HepG2 (cell line): Measurements from ENCODE around the gene KRTAP9-7. TPM values are rescaled to one million over a fixed set of nuclear protein-coding genes. Genes with fewer than 3 reads are reported as not detected.

Source experiments
- ATAC-seq: fragments of 200-7000 bp; cut with Tn5 transposase; 3 replicates; pipeline ENCODE4 v1.9.1; 2020; ENCODE audit warnings: mild to moderate bottlenecking, moderate library complexity
- BruUV-seq: library from RNA; stranded (reverse); fragments of 400-500 nt; replicated peaks from 2 replicates; lab custom pipeline; 2021; lab: Mats Ljungman, UMichigan
- CTCF ChIA-PET: fragments of 300-600 bp; formaldehyde crosslinking; extraction: SDS; loops from one replicate; lab custom pipeline; 2021; ENCODE audit warnings: low total read pairs, inconsistent platforms, low intra/inter-chr PET ratio; lab: Yijun Ruan, JAX
- POLR2A ChIA-PET: fragments of 350-600 bp; sonication (Branson Sonifier 250); formaldehyde crosslinking; loops from one replicate; lab custom pipeline; 2020; ENCODE audit warnings: antibody characterized with exemption, inconsistent platforms; lab: Yijun Ruan, JAX
- DNase-seq: peaks from one replicate; pipeline ENCODE4 v3.0.0-alpha.2; 2015; ENCODE audit warnings: low spot score
- FAIRE-seq: peaks from 3 replicates; lab custom pipeline; 2011; peaks lifted over from hg19 to GRCh38; lab: Jason Lieb, UNC
- H2AFZ ChIP-seq: one replicate; pipeline ENCODE4 v1.6.1; 2011; ENCODE audit warnings: low read length, inconsistent platforms
- H3K27ac ChIP-seq: fragments of 300-600 bp; 3 replicates; pipeline ENCODE4 v1.8.0; 2011; ENCODE audit warnings: mixed run types, mild to moderate bottlenecking, mixed read lengths, low read length, inconsistent platforms; ENCODE audit not compliant: insufficient read depth; ENCODE audit errors: extremely low read length
- H3K27me3 ChIP-seq, 2 experiments: fragments of 200-600 bp in 1 of 2; 2 replicates in 1 of 2; 3 replicates in 1 of 2; pipeline versions ENCODE4 v1.6.0 to v1.8.0; 2011; ENCODE audit warnings: low read length in 2 of 2, mild to moderate bottlenecking in 2 of 2, moderate library complexity in 2 of 2, inconsistent platforms in 1 of 2; ENCODE audit not compliant: insufficient read depth in 2 of 2, control insufficient read depth in 1 of 2
- H3K36me3 ChIP-seq, 2 experiments: fragments of 200-600 bp in 1 of 2; replicated peaks in 1 of 2; 2 replicates in 1 of 2; 3 replicates in 1 of 2; pipeline versions ENCODE4 v1.5.1 to v1.8.0; 2011; ENCODE audit warnings: low read length in 2 of 2, inconsistent platforms in 1 of 2; ENCODE audit not compliant: insufficient read depth in 2 of 2, control insufficient read depth in 1 of 2
- H3K4me1 ChIP-seq: 2 replicates; pipeline ENCODE4 v1.5.1; 2012; ENCODE audit warnings: low read length, inconsistent platforms; ENCODE audit not compliant: insufficient read depth
- H3K4me2 ChIP-seq: 2 replicates; pipeline ENCODE4 v1.6.0; 2011; ENCODE audit warnings: low read depth, low read length, inconsistent platforms
- H3K4me3 ChIP-seq, 3 experiments: fragments of 200-600 bp in 1 of 3; sonication (generic), shearing (Covaris generic) in 1 of 3; replicated peaks in 1 of 3; 2 replicates each; pipeline ENCODE4 v1.5.1; 2011 to 2016; ENCODE audit warnings: low read length in 3 of 3, inconsistent platforms in 2 of 3, low read depth in 2 of 3, mild to moderate bottlenecking in 2 of 3, control low read depth in 1 of 3, mixed read lengths in 1 of 3; ENCODE audit not compliant: insufficient read depth in 1 of 3
- H3K79me2 ChIP-seq: one replicate; pipeline ENCODE4 v1.6.1; 2011; ENCODE audit warnings: low read length, inconsistent platforms; ENCODE audit not compliant: insufficient read depth
- H3K9ac ChIP-seq: 2 replicates; pipeline ENCODE4 v1.6.0; 2011; ENCODE audit warnings: mild to moderate bottlenecking, low read depth, low read length, inconsistent platforms; ENCODE audit not compliant: insufficient read depth
- H3K9me3 ChIP-seq: 2 replicates; pipeline ENCODE4 v1.5.1; 2012; ENCODE audit warnings: mild to moderate bottlenecking, low read length
- H4K20me1 ChIP-seq: 2 replicates; pipeline ENCODE4 v1.6.0; 2011; ENCODE audit warnings: inconsistent platforms, mild to moderate bottlenecking, low read length, moderate library complexity; ENCODE audit not compliant: insufficient read depth
- ARNTL ChIP-seq: sonication (generic); formaldehyde crosslinking; IDR thresholded peaks from 2 replicates; pipeline ENCODE4 v1.4.0; 2020; ENCODE audit warnings: mild to moderate bottlenecking, missing genetic modification reagents
- ELF1 ChIP-seq: sonication (generic); formaldehyde crosslinking; IDR thresholded peaks from 2 replicates; pipeline ENCODE4 v1.4.0; 2020; ENCODE audit warnings: missing genetic modification reagents
- ELF3 ChIP-seq: IDR thresholded peaks from 2 replicates; pipeline ENCODE4 v1.6.1; 2016; ENCODE audit warnings: missing genetic modification reagents, missing compliant biosample characterization
- HMG20B ChIP-seq: conservative IDR thresholded peaks from 2 replicates; pipeline ENCODE4 v1.6.1; 2016; ENCODE audit warnings: missing genetic modification reagents, missing compliant biosample characterization
- KAT2B ChIP-seq: fragments of 150-350 bp; IDR thresholded peaks from 2 replicates; pipeline ENCODE4 v1.6.1; 2014; ENCODE audit warnings: low read depth, low read length, borderline replicate concordance
- MAFF ChIP-seq: IDR thresholded peaks from 2 replicates; pipeline ENCODE4 v1.6.1; 2011; ENCODE audit warnings: low read depth, low read length, improper control_type of control experiment
- PHF5A ChIP-seq: IDR thresholded peaks from one replicate; pipeline ENCODE4 v1.6.1; 2018; ENCODE audit warnings: low read depth, missing genetic modification reagents; ENCODE audit not compliant: unreplicated experiment
- ZFYVE20 ChIP-seq: sonication (generic); formaldehyde crosslinking; IDR thresholded peaks from 2 replicates; pipeline ENCODE4 v1.8.0; 2023; ENCODE audit warnings: low read depth, mild to moderate bottlenecking, moderate library complexity, missing genetic modification reagents, borderline replicate concordance
- ZNF138 ChIP-seq: sonication (generic); formaldehyde crosslinking; IDR thresholded peaks from 2 replicates; pipeline ENCODE4 v1.5.0; 2020; ENCODE audit warnings: mild to moderate bottlenecking, low read depth, missing genetic modification reagents
- ZNF24 ChIP-seq: fragments of 450-650 bp; IDR thresholded peaks from 2 replicates; pipeline ENCODE4 v1.6.1; 2017; ENCODE audit warnings: antibody characterized with exemption, mild to moderate bottlenecking
- ZNF256 ChIP-seq: sonication (generic); formaldehyde crosslinking; conservative IDR thresholded peaks from 2 replicates; pipeline ENCODE4 v1.4.0; 2020; ENCODE audit warnings: missing genetic modification reagents
- ZNF34 ChIP-seq: sonication (generic); formaldehyde crosslinking; IDR thresholded peaks from 2 replicates; pipeline ENCODE4 v1.4.0; 2020; ENCODE audit warnings: mild to moderate bottlenecking, missing genetic modification reagents, borderline replicate concordance
- ZNF451 ChIP-seq: sonication (generic); formaldehyde crosslinking; IDR thresholded peaks from 2 replicates; pipeline ENCODE4 v1.5.0; 2020; ENCODE audit warnings: mild to moderate bottlenecking, missing genetic modification reagents
- ZNF510 ChIP-seq: sonication (generic); formaldehyde crosslinking; IDR thresholded peaks from 2 replicates; pipeline ENCODE4 v1.4.0; 2020; ENCODE audit warnings: low read depth, mild to moderate bottlenecking, missing genetic modification reagents
- ZNF660 ChIP-seq: sonication (generic); formaldehyde crosslinking; IDR thresholded peaks from 2 replicates; pipeline ENCODE4 v1.5.1; 2020; ENCODE audit warnings: mild to moderate bottlenecking, low read depth, missing genetic modification reagents, borderline replicate concordance
- WGBS: methylation state at CpG from one replicate; pipeline ENCODE4 v1.1.6; 2017; ENCODE audit warnings: low lambda C conversion rate; 5-methylcytosine and 5-hydroxymethylcytosine counted together
- in situ Hi-C: cut with HindIII; loops from 2 replicates; pipeline ENCODE4 v1.10.0; 2017; ENCODE audit warnings: low pct_unique_long_range_greater_than_20kb; ENCODE audit not compliant: extremely low pct_ligation_motif_present
- intact Hi-C: fragments of 100-400 bp; cut with micrococcal nuclease; formaldehyde crosslinking; loops from one replicate; pipeline ENCODE4 v1.10.0; 2022; ENCODE audit not compliant: unreplicated experiment
- polyA plus RNA-seq, 8 experiments: library from polyadenylated mRNA; depleted of rRNA in 3 of 8; stranded (reverse) in 7 of 8; unstranded in 1 of 8; fragments of >200 nt; fragmentation: Illumina TruSeq in 4 of 8; extraction: Trizol in 4 of 8; gene quantifications; 2 replicates each; pipeline versions ENCODE4 v1.2.1 to v1.2.3, GENCODE V29; 2011 to 2016; ENCODE audit warnings: low read depth in 4 of 8, missing spikeins in 1 of 8, mixed read lengths in 1 of 8; ENCODE audit not compliant: insufficient read depth in 1 of 8
- total RNA-seq, 5 experiments: library from RNA; depleted of rRNA; stranded (reverse); fragments of >200 nt; fragmentation: Illumina TruSeq; extraction: Trizol; gene quantifications; 2 replicates each; pipeline ENCODE4 v1.2.3, GENCODE V29; 2016; ENCODE audit warnings: low read depth in 1 of 5
- TF ChIP-seq, protein P1 (sequence below): sonication (generic); formaldehyde crosslinking; IDR thresholded peaks from 2 replicates; pipeline ENCODE4 v1.4.0; 2020; ENCODE audit warnings: mild to moderate bottlenecking, missing genetic modification reagents
- TF ChIP-seq, protein P2 (sequence below): sonication (generic); formaldehyde crosslinking; IDR thresholded peaks from 2 replicates; pipeline ENCODE4 v1.5.1; 2020; ENCODE audit warnings: missing genetic modification reagents, mild to moderate bottlenecking, borderline replicate concordance
- TF ChIP-seq, protein P3 (sequence below): sonication (generic); formaldehyde crosslinking; IDR thresholded peaks from 2 replicates; pipeline ENCODE4 v1.5.0; 2020; ENCODE audit warnings: mild to moderate bottlenecking, missing genetic modification reagents

Gene KRTAP9-7
- total and polyA plus RNA-seq, 2 of the 13 experiments (the other 11 are each of a cell fraction or from before 2014, with no cell fraction given): not detected

DNA sequence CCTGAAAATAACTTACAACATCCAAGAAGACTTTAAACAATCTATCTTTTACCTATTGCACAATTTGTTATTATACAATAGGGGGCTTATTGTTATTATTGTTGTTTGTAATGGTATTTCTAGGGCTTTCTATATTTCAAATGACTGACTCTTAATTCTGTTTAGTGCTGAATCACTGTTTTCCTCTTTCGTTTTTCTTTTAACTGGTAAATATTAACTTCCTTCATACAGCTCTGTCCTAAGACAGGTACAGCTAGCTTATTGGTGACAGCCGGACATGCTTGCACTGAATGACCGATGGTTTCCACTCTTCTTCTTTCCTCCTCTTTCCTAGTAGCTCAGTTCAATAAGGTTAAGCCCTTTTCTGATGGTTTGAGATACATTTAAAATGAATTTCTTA is 11.6 kb downstream of the KRTAP9-7 start:
- BruUV-seq: no TSS peak
- WGBS: 3% methylated on average over 3 of the region's 3 CpGs
- no peak for TF ChIP-seq ZNF138
- TF ChIP-seq ZNF451 (CRISPR knock-in tag): no peak
- peak; percentile 30; the same call in 1 of the 2 replicates for TF ChIP-seq MAFF
- TF ChIP-seq ZNF660: no peak
- TF ChIP-seq, protein P1, sequence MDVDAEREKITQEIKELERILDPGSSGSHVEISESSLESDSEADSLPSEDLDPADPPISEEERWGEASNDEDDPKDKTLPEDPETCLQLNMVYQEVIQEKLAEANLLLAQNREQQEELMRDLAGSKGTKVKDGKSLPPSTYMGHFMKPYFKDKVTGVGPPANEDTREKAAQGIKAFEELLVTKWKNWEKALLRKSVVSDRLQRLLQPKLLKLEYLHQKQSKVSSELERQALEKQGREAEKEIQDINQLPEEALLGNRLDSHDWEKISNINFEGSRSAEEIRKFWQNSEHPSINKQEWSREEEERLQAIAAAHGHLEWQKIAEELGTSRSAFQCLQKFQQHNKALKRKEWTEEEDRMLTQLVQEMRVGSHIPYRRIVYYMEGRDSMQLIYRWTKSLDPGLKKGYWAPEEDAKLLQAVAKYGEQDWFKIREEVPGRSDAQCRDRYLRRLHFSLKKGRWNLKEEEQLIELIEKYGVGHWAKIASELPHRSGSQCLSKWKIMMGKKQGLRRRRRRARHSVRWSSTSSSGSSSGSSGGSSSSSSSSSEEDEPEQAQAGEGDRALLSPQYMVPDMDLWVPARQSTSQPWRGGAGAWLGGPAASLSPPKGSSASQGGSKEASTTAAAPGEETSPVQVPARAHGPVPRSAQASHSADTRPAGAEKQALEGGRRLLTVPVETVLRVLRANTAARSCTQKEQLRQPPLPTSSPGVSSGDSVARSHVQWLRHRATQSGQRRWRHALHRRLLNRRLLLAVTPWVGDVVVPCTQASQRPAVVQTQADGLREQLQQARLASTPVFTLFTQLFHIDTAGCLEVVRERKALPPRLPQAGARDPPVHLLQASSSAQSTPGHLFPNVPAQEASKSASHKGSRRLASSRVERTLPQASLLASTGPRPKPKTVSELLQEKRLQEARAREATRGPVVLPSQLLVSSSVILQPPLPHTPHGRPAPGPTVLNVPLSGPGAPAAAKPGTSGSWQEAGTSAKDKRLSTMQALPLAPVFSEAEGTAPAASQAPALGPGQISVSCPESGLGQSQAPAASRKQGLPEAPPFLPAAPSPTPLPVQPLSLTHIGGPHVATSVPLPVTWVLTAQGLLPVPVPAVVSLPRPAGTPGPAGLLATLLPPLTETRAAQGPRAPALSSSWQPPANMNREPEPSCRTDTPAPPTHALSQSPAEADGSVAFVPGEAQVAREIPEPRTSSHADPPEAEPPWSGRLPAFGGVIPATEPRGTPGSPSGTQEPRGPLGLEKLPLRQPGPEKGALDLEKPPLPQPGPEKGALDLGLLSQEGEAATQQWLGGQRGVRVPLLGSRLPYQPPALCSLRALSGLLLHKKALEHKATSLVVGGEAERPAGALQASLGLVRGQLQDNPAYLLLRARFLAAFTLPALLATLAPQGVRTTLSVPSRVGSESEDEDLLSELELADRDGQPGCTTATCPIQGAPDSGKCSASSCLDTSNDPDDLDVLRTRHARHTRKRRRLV (CRISPR knock-in tag): no peak
- TF ChIP-seq, protein P2, sequence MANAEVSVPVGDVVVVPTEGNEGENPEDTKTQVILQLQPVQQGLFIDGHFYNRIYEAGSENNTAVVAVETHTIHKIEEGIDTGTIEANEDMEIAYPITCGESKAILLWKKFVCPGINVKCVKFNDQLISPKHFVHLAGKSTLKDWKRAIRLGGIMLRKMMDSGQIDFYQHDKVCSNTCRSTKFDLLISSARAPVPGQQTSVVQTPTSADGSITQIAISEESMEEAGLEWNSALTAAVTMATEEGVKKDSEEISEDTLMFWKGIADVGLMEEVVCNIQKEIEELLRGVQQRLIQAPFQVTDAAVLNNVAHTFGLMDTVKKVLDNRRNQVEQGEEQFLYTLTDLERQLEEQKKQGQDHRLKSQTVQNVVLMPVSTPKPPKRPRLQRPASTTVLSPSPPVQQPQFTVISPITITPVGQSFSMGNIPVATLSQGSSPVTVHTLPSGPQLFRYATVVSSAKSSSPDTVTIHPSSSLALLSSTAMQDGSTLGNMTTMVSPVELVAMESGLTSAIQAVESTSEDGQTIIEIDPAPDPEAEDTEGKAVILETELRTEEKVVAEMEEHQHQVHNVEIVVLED (CRISPR knock-in tag): no peak
- no peak for TF ChIP-seq ARNTL (CRISPR knock-in tag)
- no peak for TF ChIP-seq HMG20B (CRISPR knock-in tag)
- no peak for TF ChIP-seq ZNF510 (CRISPR knock-in tag)
- TF ChIP-seq ZNF256 (CRISPR knock-in tag): no peak
- no peak for TF ChIP-seq ZNF24
- 0 out of 2 replicates have a peak, but pooled peaks have one; percentile 21 for TF ChIP-seq ELF3 (CRISPR knock-in tag)
- no peak for TF ChIP-seq ZFYVE20 (CRISPR knock-in tag)
- TF ChIP-seq, protein P3, sequence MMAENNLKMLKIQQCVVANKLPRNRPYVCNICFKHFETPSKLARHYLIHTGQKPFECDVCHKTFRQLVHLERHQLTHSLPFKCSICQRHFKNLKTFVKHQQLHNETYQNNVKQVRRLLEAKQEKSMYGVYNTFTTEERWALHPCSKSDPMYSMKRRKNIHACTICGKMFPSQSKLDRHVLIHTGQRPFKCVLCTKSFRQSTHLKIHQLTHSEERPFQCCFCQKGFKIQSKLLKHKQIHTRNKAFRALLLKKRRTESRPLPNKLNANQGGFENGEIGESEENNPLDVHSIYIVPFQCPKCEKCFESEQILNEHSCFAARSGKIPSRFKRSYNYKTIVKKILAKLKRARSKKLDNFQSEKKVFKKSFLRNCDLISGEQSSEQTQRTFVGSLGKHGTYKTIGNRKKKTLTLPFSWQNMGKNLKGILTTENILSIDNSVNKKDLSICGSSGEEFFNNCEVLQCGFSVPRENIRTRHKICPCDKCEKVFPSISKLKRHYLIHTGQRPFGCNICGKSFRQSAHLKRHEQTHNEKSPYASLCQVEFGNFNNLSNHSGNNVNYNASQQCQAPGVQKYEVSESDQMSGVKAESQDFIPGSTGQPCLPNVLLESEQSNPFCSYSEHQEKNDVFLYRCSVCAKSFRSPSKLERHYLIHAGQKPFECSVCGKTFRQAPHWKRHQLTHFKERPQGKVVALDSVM (CRISPR knock-in tag): no peak
- no peak for TF ChIP-seq ELF1
- TF ChIP-seq PHF5A (CRISPR knock-in tag): no peak
- TF ChIP-seq KAT2B: no peak
- no peak for TF ChIP-seq ZNF34 (CRISPR knock-in tag)

More for the DNA sequence above, 11.6 kb downstream of the KRTAP9-7 start:
- no peak overlapping the region for H3K4me3 ChIP-seq
- no peaks in the 10 kb centered on the region for H3K9me3 ChIP-seq
- intact Hi-C loops (no loop called here), in situ Hi-C loops (no loop called here)
- H3K4me2 ChIP-seq: no peak overlapping the region
- ChIA-PET POLR2A (no interaction called here), CTCF (no interaction called here)
- no peaks in the 10 kb centered on the region for H3K27me3 ChIP-seq
- H3K36me3 ChIP-seq: no peaks in the 10 kb centered on the region
- peaks cover 6% of the 10 kb centered on the region; the same call in 1 of the 2 replicates for H3K4me1 ChIP-seq
- FAIRE-seq (no peak), ATAC-seq (no peak; the same call in 2 of the 3 replicates), DNase-seq (peak; percentile 0)
- H3K9ac ChIP-seq: no peak overlapping the region
- H3K27ac ChIP-seq: no peak overlapping the region
- H2AFZ ChIP-seq: no peak overlapping the region
- H3K79me2 ChIP-seq: no peaks in the 10 kb centered on the region
- no peaks in the 10 kb centered on the region for H4K20me1 ChIP-seq
